ENCODE results near the gene SKAP1.
A peak's percentile ranks its signal among the peaks of the same experiment; 100 is the strongest.

GRCh38 chr17:48262982-48263730 is 166.9 kb downstream of the SKAP1 start:
- TF ChIP-seq CTCF (IDR thresholded peaks at IDR 0.05) (peak; percentile 31 to 59 (median 48)), POLR2A (IDR thresholded peaks at IDR 0.05) (no peak)
